PC-9 (cell line): ENCODE results near the gene AHNAK. TPM values are rescaled to one million over a fixed set of nuclear protein-coding genes. Genes with fewer than 3 reads are reported as not detected.

Experiments
- BruUV-seq: library from RNA; stranded (reverse); fragments of 400-500 nt; replicated peaks from 2 replicates; lab custom pipeline; 2021; lab: Mats Ljungman, UMichigan
- CTCF ChIA-PET: fragments of 300-600 bp; sonication (Branson Sonifier 250); formaldehyde crosslinking; loops from one replicate; lab custom pipeline; 2022; ENCODE audit warnings: antibody characterized with exemption; lab: Charles Lee
- POLR2A ChIA-PET: fragments of 300-600 bp; sonication (Branson Sonifier 250); formaldehyde crosslinking; loops from one replicate; lab custom pipeline; 2022; ENCODE audit warnings: antibody characterized with exemption; ENCODE audit not compliant: unreplicated experiment; lab: Charles Lee
- DNase-seq, 2 experiments: peaks; one replicate each; pipeline versions ENCODE4 v3.0.0 to v3.0.0-alpha.2; 2015 to 2022; ENCODE audit warnings: mixed read lengths in 1 of 2
- H2AFZ ChIP-seq: fragments of 200-600 bp; sonication (generic); 2 replicates; pipeline ENCODE4 v1.8.1; 2017; ENCODE audit warnings: antibody characterized with exemption
- H3F3A ChIP-seq: fragments of 200-600 bp; sonication (generic); 2 replicates; pipeline ENCODE4 v1.8.1; 2017; ENCODE audit warnings: antibody characterized with exemption, mild to moderate bottlenecking, low read depth; ENCODE audit not compliant: insufficient read depth
- H3K27ac ChIP-seq: fragments of 200-600 bp; sonication (generic); 2 replicates; pipeline ENCODE4 v1.6.1; 2016; ENCODE audit warnings: mixed run types
- H3K27me3 ChIP-seq: fragments of 200-600 bp; sonication (generic); 2 replicates; pipeline ENCODE4 v1.6.1; 2016; ENCODE audit warnings: low read depth, mixed run types; ENCODE audit not compliant: insufficient read depth
- H3K36me3 ChIP-seq: fragments of 200-600 bp; sonication (generic); 2 replicates; pipeline ENCODE4 v1.6.1; 2016; ENCODE audit warnings: low read depth, mixed run types
- H3K4me1 ChIP-seq: fragments of 200-600 bp; sonication (generic); replicated peaks from 2 replicates; pipeline ENCODE4 v1.6.1; 2016; ENCODE audit warnings: mixed run types; ENCODE audit not compliant: insufficient read depth
- H3K4me2 ChIP-seq: fragments of 200-600 bp; sonication (generic); 2 replicates; pipeline ENCODE4 v1.6.1; 2017; ENCODE audit warnings: mixed run types
- H3K4me3 ChIP-seq: fragments of 200-600 bp; sonication (generic); 2 replicates; pipeline ENCODE4 v1.6.1; 2016; ENCODE audit warnings: mixed run types
- H3K79me2 ChIP-seq: fragments of 200-600 bp; sonication (generic); 2 replicates; pipeline ENCODE4 v1.6.1; 2017; ENCODE audit warnings: low read depth, mixed run types
- H3K9me2 ChIP-seq: fragments of 200-600 bp; sonication (generic); 2 replicates; pipeline ENCODE4 v1.8.1; 2017; ENCODE audit warnings: mild to moderate bottlenecking; ENCODE audit not compliant: insufficient read depth
- H3K9me3 ChIP-seq: fragments of 200-600 bp; sonication (generic); 2 replicates; pipeline ENCODE4 v1.8.1; 2016; ENCODE audit warnings: low read depth; ENCODE audit not compliant: insufficient read depth
- H4K20me1 ChIP-seq: fragments of 200-600 bp; sonication (generic); 2 replicates; pipeline ENCODE4 v1.8.1; 2017; ENCODE audit not compliant: insufficient read depth
- CTCF ChIP-seq: fragments of 200-600 bp; sonication (generic); conservative IDR thresholded peaks from 2 replicates; pipeline ENCODE4 v1.6.1; 2017; ENCODE audit warnings: mixed run types, antibody characterized with exemption, mild to moderate bottlenecking, moderate library complexity
- EZH2 ChIP-seq: fragments of 200-600 bp; sonication (generic); IDR thresholded peaks from 2 replicates; pipeline ENCODE4 v1.8.0; 2017; ENCODE audit warnings: antibody characterized with exemption, low read depth
- intact Hi-C: fragments of 100-400 bp; cut with micrococcal nuclease; formaldehyde crosslinking; loops from one replicate; pipeline ENCODE4 v1.10.0; 2022; ENCODE audit not compliant: unreplicated experiment
- total RNA-seq: library from RNA; stranded (reverse); gene quantifications from 2 replicates; pipeline ENCODE4 v1.2.3, GENCODE V29; 2021

The AHNAK gene
- total RNA-seq, 1 experiment from 2014 or later, result 632 TPM

GRCh38 chr11:62432695-62433094 is 113.9 kb downstream of the AHNAK start:
- CTCF ChIA-PET, result no interaction called here
- TF ChIP-seq EZH2 (no peak), CTCF (no peak)
- DNase-seq, result no peak
- Histone ChIP-seq H3K4me1 (peaks cover 17% of the 10 kb centered on the region), H3K36me3 (no peaks in the 10 kb centered on the region), H3K9me2 (no peaks in the 10 kb centered on the region), H3K4me3 (no peak overlapping the region), H3K9me3 (no peaks in the 10 kb centered on the region), H3K79me2 (no peaks in the 10 kb centered on the region), H2AFZ (no peak overlapping the region), H3K4me2 (no peak overlapping the region), H4K20me1 (no peaks in the 10 kb centered on the region), H3K27me3 (no peaks in the 10 kb centered on the region), H3F3A (peaks cover 23% of the 10 kb centered on the region), H3K27ac (no peak overlapping the region)
- intact Hi-C loops, result no loop called here
- POLR2A ChIA-PET, result no interaction called here
- no TSS peak for BruUV-seq

- ChIA-PET POLR2A (no interaction called here), CTCF (no interaction called here)
- Histone ChIP-seq H3K4me3 (no peak overlapping the region), H2AFZ (no peak overlapping the region), H3K9me3 (no peaks in the 10 kb centered on the region), H3K36me3 (no peaks in the 10 kb centered on the region), H3K4me2 (no peak overlapping the region), H3K9me2 (no peaks in the 10 kb centered on the region), H3F3A (peaks cover 34% of the 10 kb centered on the region), H4K20me1 (no peaks in the 10 kb centered on the region), H3K27ac (no peak overlapping the region), H3K27me3 (no peaks in the 10 kb centered on the region), H3K79me2 (no peaks in the 10 kb centered on the region), H3K4me1 (peaks cover 31% of the 10 kb centered on the region)
- BruUV-seq, result no TSS peak
- TF ChIP-seq CTCF, result no peak
- no peak for TF ChIP-seq EZH2
- no peak for DNase-seq
- intact Hi-C loops, result no loop called here
Measured at GRCh38 chr11:62431171-62431901, 115.3 kb downstream of the AHNAK start.

GRCh38 chr11:62430425-62430824 is 116.2 kb downstream of the AHNAK start:
- H3K79me2 ChIP-seq, result no peaks in the 10 kb centered on the region
- no peaks in the 10 kb centered on the region for H3K9me3 ChIP-seq
- no peaks in the 10 kb centered on the region for H3K27me3 ChIP-seq
- no peaks in the 10 kb centered on the region for H4K20me1 ChIP-seq
- POLR2A ChIA-PET, result no interaction called here
- H3K36me3 ChIP-seq, result no peaks in the 10 kb centered on the region
- no TSS peak for BruUV-seq
- peaks cover 42% of the 10 kb centered on the region for H3F3A ChIP-seq
- no peak overlapping the region for H2AFZ ChIP-seq
- H3K4me1 ChIP-seq, result peaks cover 40% of the 10 kb centered on the region
- H3K4me2 ChIP-seq, result no peak overlapping the region
- TF ChIP-seq EZH2 (no peak), CTCF (no peak)
- CTCF ChIA-PET, result no interaction called here
- intact Hi-C loops, result no loop called here
- no peak overlapping the region for H3K27ac ChIP-seq
- H3K9me2 ChIP-seq, result no peaks in the 10 kb centered on the region
- DNase-seq, result no peak
- H3K4me3 ChIP-seq, result no peak overlapping the region
